DLD1 (cell line): ENCODE measurements around the gene AQP12B.
"Not testable (repeated sequence)": the region's sequence is repeated elsewhere in the genome, so short reads cannot be mapped to it uniquely, and the experiment has no call there.

Source experiments
- in situ Hi-C: cut with HindIII; loops from 2 replicates; pipeline ENCODE4 v1.10.0; 2017; ENCODE audit warnings: low sequenced_read_pairs

The AQP12B gene

GRCh38 chr2:240682431-240683224 lies at the start of gene AQP12B:
Gene AQP12B, minus strand, starts transcription at chr2:240682885. Its CDS starts 48 bp downstream, at chr2:240682837.
- in situ Hi-C loops: not testable (repeated sequence)

GRCh38 chr2:240732184-240732583 lies 49.5 kb upstream of the AQP12B start:
- in situ Hi-C loops: no loop called here

- in situ Hi-C loops: no loop called here
Measured at GRCh38 chr2:240731178-240731545, 48.5 kb upstream of the AQP12B start.

GRCh38 chr2:240730501-240731177 lies 48.0 kb upstream of the AQP12B start:
- in situ Hi-C loops: no loop called here

- in situ Hi-C loops: no loop called here
Measured at GRCh38 chr2:240728827-240729226, 46.1 kb upstream of the AQP12B start.

- in situ Hi-C loops: no loop called here
Measured at GRCh38 chr2:240728361-240728760, 45.7 kb upstream of the AQP12B start.

- in situ Hi-C loops: no loop called here
Measured at GRCh38 chr2:240727913-240728312, 45.2 kb upstream of the AQP12B start.

- in situ Hi-C loops: no loop called here
Measured at GRCh38 chr2:240727439-240727838, 44.8 kb upstream of the AQP12B start.

- in situ Hi-C loops: no loop called here
Measured at GRCh38 chr2:240726876-240727275, 44.2 kb upstream of the AQP12B start.

- in situ Hi-C loops: no loop called here
Measured at GRCh38 chr2:240725671-240726070, 43.0 kb upstream of the AQP12B start.

GRCh38 chr2:240725266-240725665 lies 42.6 kb upstream of the AQP12B start:
- in situ Hi-C loops: no loop called here

GRCh38 chr2:240724431-240724830 lies 41.7 kb upstream of the AQP12B start:
- in situ Hi-C loops: no loop called here

GRCh38 chr2:240723851-240724250 lies 41.2 kb upstream of the AQP12B start:
- in situ Hi-C loops: no loop called here

- in situ Hi-C loops: no loop called here
Measured at GRCh38 chr2:240722796-240723735, 40.4 kb upstream of the AQP12B start.

- in situ Hi-C loops: no loop called here
Measured at GRCh38 chr2:240722376-240722775, 39.7 kb upstream of the AQP12B start.

GRCh38 chr2:240721596-240722180 lies 39.0 kb upstream of the AQP12B start:
- in situ Hi-C loops: no loop called here

GRCh38 chr2:240720686-240721595 lies 38.3 kb upstream of the AQP12B start:
- in situ Hi-C loops: no loop called here

GRCh38 chr2:240719676-240720545 lies 37.2 kb upstream of the AQP12B start:
- in situ Hi-C loops: no loop called here
